H1 (cell line): ENCODE results near the gene BCKDHA. TPM values are rescaled to one million over a fixed set of nuclear protein-coding genes. Genes with fewer than 3 reads are reported as not detected.

Experiments
- ASH2L ChIP-seq: fragments of 200-600, 300-600 bp; sonication (generic); IDR thresholded peaks from one replicate; pipeline ENCODE4 v1.7.1; 2017; ENCODE audit warnings: low read length
- BACH1 ChIP-seq: IDR thresholded peaks from 2 replicates; pipeline ENCODE4 v1.6.1; 2012; ENCODE audit warnings: low read length, improper control_type of control experiment
- BRCA1 ChIP-seq: IDR thresholded peaks from 2 replicates; pipeline ENCODE4 v1.6.1; 2012; ENCODE audit warnings: low read depth, low read length, improper control_type of control experiment
- CBX5 ChIP-seq: fragments of 300-800, 300-1000 bp; sonication (generic); IDR thresholded peaks from 2 replicates; pipeline ENCODE4 v1.7.1; 2016; ENCODE audit warnings: antibody characterized with exemption, low read length, low read depth
- GTF2F1 ChIP-seq: IDR thresholded peaks from 2 replicates; pipeline ENCODE4 v1.6.1; 2012; ENCODE audit warnings: low read depth, low read length, improper control_type of control experiment, borderline replicate concordance
- KDM1A ChIP-seq: fragments of 200-600, 300-600 bp; sonication (generic); IDR thresholded peaks from 2 replicates; pipeline ENCODE4 v1.7.1; 2016; ENCODE audit warnings: mild to moderate bottlenecking, low read length, borderline replicate concordance
- NRF1 ChIP-seq: IDR thresholded peaks from 2 replicates; pipeline ENCODE4 v1.6.1; 2011; ENCODE audit warnings: mild to moderate bottlenecking, low read depth, low read length, improper control_type of control experiment
- RXRA ChIP-seq: IDR thresholded peaks from 2 replicates; pipeline ENCODE4 v1.6.1; 2011; ENCODE audit warnings: low read depth, mild to moderate bottlenecking, low read length, moderate library complexity; ENCODE audit not compliant: insufficient read depth
- ZNF274 ChIP-seq: IDR thresholded peaks from 2 replicates; pipeline ENCODE4 v1.7.0; 2012; ENCODE audit warnings: low read length, borderline replicate concordance; ENCODE audit errors: extremely low read depth
- polyA plus RNA-seq, 7 experiments: library from polyadenylated mRNA; depleted of rRNA in 3 of 7; stranded (reverse) in 5 of 7; unstranded in 2 of 7; fragments of >200 nt in 5 of 7; fragments of 200-250 nt in 2 of 7; gene quantifications; 1 replicate in 5 of 7; 2 replicates in 1 of 7; 4 replicates in 1 of 7; pipeline versions ENCODE4 v1.2.1 to v1.2.3, GENCODE V29; 2011 to 2013; ENCODE audit warnings: missing spikeins in 2 of 7, mixed read lengths in 2 of 7
- total RNA-seq: library from RNA; stranded (reverse); fragmentation: NEBNext Ultra II Directional; extraction: Animal tissue kit (Norgen Biotek cat#: 25700); gene quantifications from 2 replicates; pipeline ENCODE4 v1.2.1, GENCODE V29; 2021

The BCKDHA gene
- total and polyA plus RNA-seq, 2 of the 8 experiments (the other 6 are each of a cell fraction or from before 2014, with no cell fraction given) = 14.2 to 69.6 TPM

DNA sequence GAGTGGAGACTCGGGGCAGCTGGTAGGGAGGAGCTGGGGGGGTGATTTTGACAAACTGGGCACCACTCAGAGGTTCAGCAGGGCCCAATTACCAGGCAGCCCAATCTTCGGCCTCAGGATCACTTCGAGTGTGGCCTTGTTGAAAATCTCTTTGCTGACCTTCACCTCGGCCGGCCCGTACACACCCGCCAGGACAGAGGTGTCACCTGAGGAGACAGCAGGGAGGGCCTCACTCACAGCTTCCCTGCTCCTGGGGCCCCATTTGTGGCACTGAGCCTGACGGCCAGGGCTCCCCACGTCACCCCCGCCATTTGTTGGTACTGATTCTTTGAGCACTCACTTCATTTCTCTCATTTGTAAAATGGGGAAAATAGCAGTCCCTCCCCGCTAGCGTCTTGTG is 4.8 kb upstream of the BCKDHA start (continued):
- TF ChIP-seq BRCA1 (no peak), ZNF274 (no peak), NRF1 (no peak), BACH1 (no peak), RXRA (no peak), GTF2F1 (no peak), CBX5 (no peak), KDM1A (no peak), ASH2L (no peak)
